ENCODE data around the gene NCOA7. TPM values are rescaled to one million over a fixed set of nuclear protein-coding genes. Genes with fewer than 3 reads are reported as not detected.

The NCOA7 gene
- total RNA-seq, 1 donor from 2014 or later, result 74.9 TPM

- Mint-ChIP-seq H3K36me3 (ENCODE audit: low read depth) (peaks cover 25% of the 10 kb centered on the region), H3K4me3 (ENCODE audit: unreplicated experiment) (no peak overlapping the region), H3K9me3 (ENCODE audit: low read depth) (no peaks in the 10 kb centered on the region), H3K4me1 (ENCODE audit: low read depth) (peaks cover 61% of the 10 kb centered on the region), H3K27me3 (ENCODE audit: low read depth) (no peaks in the 10 kb centered on the region), H3K27ac (ENCODE audit: unreplicated experiment) (no peak overlapping the region)
- peak; percentile 63 for TF ChIP-seq CTCF (IDR thresholded peaks at IDR 0.05)
- peak; percentile 92 for DNase-seq (ENCODE audit: low spot score)
Observed at GRCh38 chr6:125759184-125759902, 31.4 kb upstream of the NCOA7 start.

GRCh38 chr6:125759959-125760457 is 30.8 kb upstream of the NCOA7 start:
- Mint-ChIP-seq H3K27ac (ENCODE audit: unreplicated experiment) (no peak overlapping the region), H3K4me1 (ENCODE audit: low read depth) (peaks cover 59% of the 10 kb centered on the region), H3K9me3 (ENCODE audit: low read depth) (no peaks in the 10 kb centered on the region), H3K27me3 (ENCODE audit: low read depth) (no peaks in the 10 kb centered on the region), H3K36me3 (ENCODE audit: low read depth) (peaks cover 22% of the 10 kb centered on the region), H3K4me3 (ENCODE audit: unreplicated experiment) (no peak overlapping the region)
- no peak for TF ChIP-seq CTCF (IDR thresholded peaks at IDR 0.05)
- no peak for DNase-seq (ENCODE audit: low spot score)

GRCh38 chr6:125764121-125764671 is 26.6 kb upstream of the NCOA7 start:
- no peak for DNase-seq (ENCODE audit: low spot score)
- Mint-ChIP-seq H3K27me3 (ENCODE audit: low read depth) (no peaks in the 10 kb centered on the region), H3K27ac (ENCODE audit: unreplicated experiment) (peak overlapping the region; percentile 42), H3K4me3 (ENCODE audit: unreplicated experiment) (no peak overlapping the region), H3K36me3 (ENCODE audit: low read depth) (peaks cover 14% of the 10 kb centered on the region), H3K9me3 (ENCODE audit: low read depth) (no peaks in the 10 kb centered on the region), H3K4me1 (ENCODE audit: low read depth) (peaks cover 50% of the 10 kb centered on the region)
- TF ChIP-seq CTCF (IDR thresholded peaks at IDR 0.05), result no peak

- H3K36me3 Mint-ChIP-seq (ENCODE audit: low read depth), result peaks cover 4% of the 10 kb centered on the region
- peak overlapping the region; percentile 22 for H3K27ac Mint-ChIP-seq (ENCODE audit: unreplicated experiment)
- no peak overlapping the region for H3K4me3 Mint-ChIP-seq (ENCODE audit: unreplicated experiment)
- no peak for DNase-seq (ENCODE audit: low spot score)
- H3K9me3 Mint-ChIP-seq (ENCODE audit: low read depth), result no peaks in the 10 kb centered on the region
- TF ChIP-seq CTCF (IDR thresholded peaks at IDR 0.05), result no peak
- no peaks in the 10 kb centered on the region for H3K27me3 Mint-ChIP-seq (ENCODE audit: low read depth)
- peaks cover 43% of the 10 kb centered on the region for H3K4me1 Mint-ChIP-seq (ENCODE audit: low read depth)
Observed at GRCh38 chr6:125765944-125766343, 24.8 kb upstream of the NCOA7 start.

- no peak overlapping the region for H3K4me3 Mint-ChIP-seq (ENCODE audit: unreplicated experiment)
- peaks cover 38% of the 10 kb centered on the region for H3K4me1 Mint-ChIP-seq (ENCODE audit: low read depth)
- H3K27me3 Mint-ChIP-seq (ENCODE audit: low read depth), result no peaks in the 10 kb centered on the region
- H3K9me3 Mint-ChIP-seq (ENCODE audit: low read depth), result no peaks in the 10 kb centered on the region
- DNase-seq (ENCODE audit: low spot score), result no peak
- no peak overlapping the region for H3K27ac Mint-ChIP-seq (ENCODE audit: unreplicated experiment)
- H3K36me3 Mint-ChIP-seq (ENCODE audit: low read depth), result peaks cover under 1% of the 10 kb centered on the region
- no peak for TF ChIP-seq CTCF (IDR thresholded peaks at IDR 0.05)
Observed at GRCh38 chr6:125766641-125767040, 24.1 kb upstream of the NCOA7 start.
